Measurements from ENCODE around the gene CINP. TPM values are rescaled to one million over a fixed set of nuclear protein-coding genes. Genes with fewer than 3 reads are reported as not detected.

The CINP gene
- total RNA-seq, 1 experiment from 2014 or later, result 38.3 TPM

- DNase-seq, result no peak
- Mint-ChIP-seq H3K36me3 (ENCODE audit: insufficient read depth, unreplicated experiment) (peaks cover 35% of the 10 kb centered on the region), H3K27ac (ENCODE audit: unreplicated experiment) (no peak overlapping the region), H3K27me3 (ENCODE audit: unreplicated experiment) (no peaks in the 10 kb centered on the region), H3K9me3 (ENCODE audit: low read depth, unreplicated experiment) (no peaks in the 10 kb centered on the region), H3K4me1 (ENCODE audit: low read depth, unreplicated experiment) (no peaks in the 10 kb centered on the region), H3K4me3 (ENCODE audit: low read depth, unreplicated experiment) (no peak overlapping the region)
- no peak for TF ChIP-seq CTCF (IDR thresholded peaks at IDR 0.05; ENCODE audit: unreplicated experiment)
- CTCF ChIA-PET, result no interaction called here
- BruUV-seq (replicated peaks), result no TSS peak
- intact Hi-C loops (cut with micrococcal nuclease; ENCODE audit: unreplicated experiment), result no loop called here
Measured at GRCh38 chr14:102351023-102351422, 11.7 kb downstream of the CINP start.

DNA sequence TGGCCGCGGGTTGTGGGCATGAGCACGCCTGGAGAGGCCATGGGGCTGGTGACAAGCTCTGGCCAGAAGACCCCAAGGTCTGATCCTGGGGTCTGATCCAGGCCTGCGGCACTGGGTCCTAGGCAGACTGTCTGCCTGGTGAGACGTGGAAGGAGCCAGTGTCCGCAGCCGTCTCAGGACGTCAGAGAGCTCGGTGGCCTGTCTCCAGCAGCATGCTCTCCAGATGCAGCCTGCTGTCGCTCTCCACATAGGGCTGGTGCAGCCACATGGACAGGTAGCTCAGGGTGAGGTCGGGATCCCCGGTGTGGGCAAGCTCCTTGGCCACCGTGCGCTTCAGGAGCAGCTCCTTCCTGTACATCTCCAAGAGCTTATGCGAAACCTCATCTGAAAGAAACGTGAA is 14.3 kb downstream of the CINP start:
- no peak for DNase-seq
- no peaks in the 10 kb centered on the region for H3K9me3 Mint-ChIP-seq (ENCODE audit: low read depth, unreplicated experiment)
- H3K4me1 Mint-ChIP-seq (ENCODE audit: low read depth, unreplicated experiment), result no peaks in the 10 kb centered on the region
- CTCF ChIA-PET, result no interaction called here
- no peak overlapping the region for H3K4me3 Mint-ChIP-seq (ENCODE audit: low read depth, unreplicated experiment)
- H3K27ac Mint-ChIP-seq (ENCODE audit: unreplicated experiment), result no peak overlapping the region
- intact Hi-C loops (cut with micrococcal nuclease; ENCODE audit: unreplicated experiment), result no loop called here
- H3K27me3 Mint-ChIP-seq (ENCODE audit: unreplicated experiment), result no peaks in the 10 kb centered on the region
- BruUV-seq (replicated peaks), result no TSS peak
- H3K36me3 Mint-ChIP-seq (ENCODE audit: insufficient read depth, unreplicated experiment), result peaks cover 28% of the 10 kb centered on the region
- TF ChIP-seq CTCF (IDR thresholded peaks at IDR 0.05; ENCODE audit: unreplicated experiment), result no peak

- BruUV-seq (replicated peaks), result no TSS peak
- Mint-ChIP-seq H3K4me1 (ENCODE audit: low read depth, unreplicated experiment) (no peaks in the 10 kb centered on the region), H3K9me3 (ENCODE audit: low read depth, unreplicated experiment) (no peaks in the 10 kb centered on the region), H3K27me3 (ENCODE audit: unreplicated experiment) (no peaks in the 10 kb centered on the region), H3K36me3 (ENCODE audit: insufficient read depth, unreplicated experiment) (peaks cover 35% of the 10 kb centered on the region), H3K4me3 (ENCODE audit: low read depth, unreplicated experiment) (no peak overlapping the region), H3K27ac (ENCODE audit: unreplicated experiment) (no peak overlapping the region)
- intact Hi-C loops (cut with micrococcal nuclease; ENCODE audit: unreplicated experiment), result no loop called here
- no peak for DNase-seq
- no peak for TF ChIP-seq CTCF (IDR thresholded peaks at IDR 0.05; ENCODE audit: unreplicated experiment)
- CTCF ChIA-PET, result no interaction called here
Measured at GRCh38 chr14:102346645-102347044, 16.0 kb downstream of the CINP start.

DNA sequence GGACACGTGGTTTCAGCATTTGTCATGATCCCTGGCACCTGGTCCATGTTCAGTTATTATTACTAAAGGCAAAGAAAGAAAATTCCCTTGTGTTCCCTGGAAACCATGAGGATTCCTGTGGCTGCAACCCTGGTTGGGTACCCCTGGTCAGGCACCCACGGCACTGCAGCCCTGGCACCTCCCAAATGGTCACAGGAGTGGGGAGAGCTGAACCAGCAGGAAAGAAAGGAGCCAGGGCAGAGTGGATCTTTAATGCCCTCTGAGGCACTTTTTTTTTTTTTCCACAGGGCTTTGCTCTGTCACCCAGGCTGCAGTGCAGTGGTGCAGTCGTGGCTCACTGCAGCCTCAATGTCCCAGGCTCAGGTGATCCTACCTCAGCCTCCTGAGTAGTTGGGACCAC is 17.5 kb downstream of the CINP start:
- H3K27me3 Mint-ChIP-seq (ENCODE audit: unreplicated experiment), result no peaks in the 10 kb centered on the region
- H3K27ac Mint-ChIP-seq (ENCODE audit: unreplicated experiment), result no peak overlapping the region
- no peak for DNase-seq
- H3K9me3 Mint-ChIP-seq (ENCODE audit: low read depth, unreplicated experiment), result no peaks in the 10 kb centered on the region
- H3K36me3 Mint-ChIP-seq (ENCODE audit: insufficient read depth, unreplicated experiment), result peaks cover 30% of the 10 kb centered on the region
- no peak overlapping the region for H3K4me3 Mint-ChIP-seq (ENCODE audit: low read depth, unreplicated experiment)
- CTCF ChIA-PET, result no interaction called here
- BruUV-seq (replicated peaks), result no TSS peak
- intact Hi-C loops (cut with micrococcal nuclease; ENCODE audit: unreplicated experiment), result no loop called here
- no peak for TF ChIP-seq CTCF (IDR thresholded peaks at IDR 0.05; ENCODE audit: unreplicated experiment)
- H3K4me1 Mint-ChIP-seq (ENCODE audit: low read depth, unreplicated experiment), result no peaks in the 10 kb centered on the region

DNA sequence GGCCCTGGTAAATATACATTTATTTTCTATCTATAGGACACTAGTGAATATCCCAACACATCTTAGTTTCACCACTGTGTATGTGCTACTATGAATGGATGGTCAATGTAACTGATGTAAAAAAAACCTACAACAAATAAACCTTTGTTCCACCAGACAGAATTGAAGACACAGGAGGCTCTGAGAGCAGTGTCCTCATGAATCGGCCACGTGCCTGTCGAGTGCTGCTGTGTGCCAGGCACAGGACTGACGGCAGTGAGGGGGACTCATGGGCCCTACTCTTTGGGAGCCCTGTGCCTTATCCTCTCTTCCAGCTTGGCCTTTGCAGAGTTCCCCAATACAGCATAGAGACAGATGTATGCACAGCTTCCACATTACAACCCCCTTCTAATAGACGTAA is 18.2 kb downstream of the CINP start:
- no peak overlapping the region for H3K27ac Mint-ChIP-seq (ENCODE audit: unreplicated experiment)
- no peaks in the 10 kb centered on the region for H3K4me1 Mint-ChIP-seq (ENCODE audit: low read depth, unreplicated experiment)
- intact Hi-C loops (cut with micrococcal nuclease; ENCODE audit: unreplicated experiment), result no loop called here
- no peaks in the 10 kb centered on the region for H3K9me3 Mint-ChIP-seq (ENCODE audit: low read depth, unreplicated experiment)
- TF ChIP-seq CTCF (IDR thresholded peaks at IDR 0.05; ENCODE audit: unreplicated experiment), result no peak
- peaks cover 30% of the 10 kb centered on the region for H3K36me3 Mint-ChIP-seq (ENCODE audit: insufficient read depth, unreplicated experiment)
- H3K27me3 Mint-ChIP-seq (ENCODE audit: unreplicated experiment), result no peaks in the 10 kb centered on the region
- CTCF ChIA-PET, result no interaction called here
- DNase-seq, result no peak
- no TSS peak for BruUV-seq (replicated peaks)
- no peak overlapping the region for H3K4me3 Mint-ChIP-seq (ENCODE audit: low read depth, unreplicated experiment)
